22Rv1 (cell line): ENCODE data around the gene CABP7.

Experiments used
- ZFX ChIP-seq: fragments of 450-650 bp; IDR thresholded peaks from 2 replicates; pipeline ENCODE4 v1.6.1; 2017; ENCODE audit warnings: antibody characterized with exemption, borderline replicate concordance
- TF ChIP-seq, protein P1 (sequence below): fragments of 450-650 bp; IDR thresholded peaks from 2 replicates; pipeline ENCODE4 v1.5.1; 2017; ENCODE audit warnings: mild to moderate bottlenecking

- TF ChIP-seq, protein P1, sequence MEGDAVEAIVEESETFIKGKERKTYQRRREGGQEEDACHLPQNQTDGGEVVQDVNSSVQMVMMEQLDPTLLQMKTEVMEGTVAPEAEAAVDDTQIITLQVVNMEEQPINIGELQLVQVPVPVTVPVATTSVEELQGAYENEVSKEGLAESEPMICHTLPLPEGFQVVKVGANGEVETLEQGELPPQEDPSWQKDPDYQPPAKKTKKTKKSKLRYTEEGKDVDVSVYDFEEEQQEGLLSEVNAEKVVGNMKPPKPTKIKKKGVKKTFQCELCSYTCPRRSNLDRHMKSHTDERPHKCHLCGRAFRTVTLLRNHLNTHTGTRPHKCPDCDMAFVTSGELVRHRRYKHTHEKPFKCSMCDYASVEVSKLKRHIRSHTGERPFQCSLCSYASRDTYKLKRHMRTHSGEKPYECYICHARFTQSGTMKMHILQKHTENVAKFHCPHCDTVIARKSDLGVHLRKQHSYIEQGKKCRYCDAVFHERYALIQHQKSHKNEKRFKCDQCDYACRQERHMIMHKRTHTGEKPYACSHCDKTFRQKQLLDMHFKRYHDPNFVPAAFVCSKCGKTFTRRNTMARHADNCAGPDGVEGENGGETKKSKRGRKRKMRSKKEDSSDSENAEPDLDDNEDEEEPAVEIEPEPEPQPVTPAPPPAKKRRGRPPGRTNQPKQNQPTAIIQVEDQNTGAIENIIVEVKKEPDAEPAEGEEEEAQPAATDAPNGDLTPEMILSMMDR: no peak
- TF ChIP-seq ZFX: no peak
Measured at GRCh38 chr22:29720811-29721323, 1.1 kb downstream of the CABP7 start.
